GM23248 (cell line): Measurements from ENCODE around the gene HOTAIR. TPM values are rescaled to one million over a fixed set of nuclear protein-coding genes. Genes with fewer than 3 reads are reported as not detected.

Source experiments
- DNase-seq: peaks from one replicate; pipeline ENCODE4 v3.0.0-alpha.2; 2015
- H2AFZ ChIP-seq: fragments of 200-600 bp; sonication (generic); 2 replicates; pipeline ENCODE4 v1.6.1; 2016; ENCODE audit warnings: antibody characterized with exemption
- H3F3A ChIP-seq: fragments of 200-600 bp; sonication (generic); 2 replicates; pipeline ENCODE4 v1.6.1; 2016; ENCODE audit warnings: mild to moderate bottlenecking, antibody characterized with exemption, mixed run types; ENCODE audit not compliant: insufficient read depth
- H3K27ac ChIP-seq: fragments of 200-600 bp; sonication (generic); 2 replicates; pipeline ENCODE4 v1.5.1; 2016; ENCODE audit warnings: mild to moderate bottlenecking
- H3K27me3 ChIP-seq: fragments of 200-600 bp; sonication (generic); replicated peaks from 2 replicates; pipeline ENCODE4 v1.6.1; 2016; ENCODE audit warnings: mild to moderate bottlenecking; ENCODE audit not compliant: insufficient read depth
- H3K36me3 ChIP-seq: fragments of 200-600 bp; sonication (generic); 2 replicates; pipeline ENCODE4 v1.6.1; 2016; ENCODE audit warnings: low read depth, mild to moderate bottlenecking
- H3K4me1 ChIP-seq: fragments of 200-600 bp; sonication (generic); 2 replicates; pipeline ENCODE4 v1.6.1; 2016; ENCODE audit warnings: mild to moderate bottlenecking; ENCODE audit not compliant: insufficient read depth
- H3K4me2 ChIP-seq: fragments of 200-600 bp; sonication (generic); one replicate; pipeline ENCODE4 v1.6.1; 2016; ENCODE audit warnings: mild to moderate bottlenecking; ENCODE audit not compliant: unreplicated experiment
- H3K4me3 ChIP-seq: fragments of 200-600 bp; sonication (generic); 2 replicates; pipeline ENCODE4 v1.5.1; 2016; ENCODE audit warnings: mild to moderate bottlenecking
- H3K79me2 ChIP-seq: fragments of 200-600 bp; sonication (generic); 2 replicates; pipeline ENCODE4 v1.6.1; 2016; ENCODE audit warnings: mild to moderate bottlenecking; ENCODE audit not compliant: insufficient read depth
- H3K9ac ChIP-seq: fragments of 200-600 bp; sonication (generic); 2 replicates; pipeline ENCODE4 v1.6.1; 2016; ENCODE audit warnings: mild to moderate bottlenecking
- H3K9me2 ChIP-seq: fragments of 200-600 bp; sonication (generic); 2 replicates; pipeline ENCODE4 v1.6.1; 2016; ENCODE audit warnings: mixed run types, mild to moderate bottlenecking, moderate library complexity; ENCODE audit not compliant: insufficient read depth
- H3K9me3 ChIP-seq: fragments of 200-600 bp; sonication (generic); one replicate; pipeline ENCODE4 v1.6.1; 2017; ENCODE audit warnings: low read depth
- H4K20me1 ChIP-seq: fragments of 200-600 bp; sonication (generic); 2 replicates; pipeline ENCODE4 v1.6.0; 2016; ENCODE audit not compliant: insufficient read depth
- EZH2 ChIP-seq: fragments of 200-600 bp; sonication (generic); IDR thresholded peaks from 2 replicates; pipeline ENCODE4 v1.6.1; 2018; ENCODE audit warnings: antibody characterized with exemption, mild to moderate bottlenecking; ENCODE audit not compliant: insufficient read depth, poor library complexity, severe bottlenecking
- EZH2phosphoT487 ChIP-seq: fragments of 200-600 bp; sonication (generic); IDR thresholded peaks from 2 replicates; pipeline ENCODE4 v1.6.1; 2018; ENCODE audit warnings: antibody characterized with exemption, moderate library complexity, mild to moderate bottlenecking, low read depth; ENCODE audit not compliant: insufficient read depth
- WGBS, 2 experiments: methylation state at CpG; one replicate each; pipeline ENCODE4 v1.1.6; 2015 to 2017; ENCODE audit warnings: low lambda C conversion rate in 2 of 2, low coverage in 1 of 2; ENCODE audit errors: missing lambda C conversion rate in 2 of 2; 5-methylcytosine and 5-hydroxymethylcytosine counted together
- in situ Hi-C: fragments of 300-500 bp; cut with MboI; formaldehyde crosslinking; loops from 2 replicates; pipeline ENCODE4 v1.15.0; 2020
- polyA plus RNA-seq: library from polyadenylated mRNA; unstranded; fragments of >200 nt; fragmentation: Nextera tagmentation; extraction: Ambion mirVana; gene quantifications from 2 replicates; pipeline ENCODE4 v1.2.1, GENCODE V29; 2016
- total RNA-seq: library from RNA; depleted of rRNA; stranded (reverse); fragments of >200 nt; shearing (Covaris generic); gene quantifications from 2 replicates; pipeline ENCODE4 v1.2.3, GENCODE V29; 2014

Gene HOTAIR
- total and polyA plus RNA-seq, 2 experiments from 2014 or later: not detected

DNA sequence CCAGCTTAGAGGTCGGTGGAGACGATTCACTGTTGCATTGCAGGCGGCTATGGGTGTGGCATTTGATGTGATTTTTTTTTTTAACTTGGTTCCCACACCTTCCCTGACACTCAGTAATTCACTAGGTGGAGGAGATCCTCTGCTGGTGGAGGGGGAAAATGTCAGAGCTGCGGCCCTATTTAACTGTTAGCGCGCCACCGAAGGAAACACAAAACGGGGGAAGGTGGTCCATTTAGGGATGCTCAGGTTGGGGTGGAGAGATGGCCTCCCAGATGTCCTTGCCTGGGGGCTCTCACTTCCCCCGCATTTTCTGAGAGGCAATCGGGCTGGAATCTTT lies 24.3 kb downstream of the HOTAIR start:
- peaks cover 97% of the 10 kb centered on the region for H3K27me3 ChIP-seq

DNA sequence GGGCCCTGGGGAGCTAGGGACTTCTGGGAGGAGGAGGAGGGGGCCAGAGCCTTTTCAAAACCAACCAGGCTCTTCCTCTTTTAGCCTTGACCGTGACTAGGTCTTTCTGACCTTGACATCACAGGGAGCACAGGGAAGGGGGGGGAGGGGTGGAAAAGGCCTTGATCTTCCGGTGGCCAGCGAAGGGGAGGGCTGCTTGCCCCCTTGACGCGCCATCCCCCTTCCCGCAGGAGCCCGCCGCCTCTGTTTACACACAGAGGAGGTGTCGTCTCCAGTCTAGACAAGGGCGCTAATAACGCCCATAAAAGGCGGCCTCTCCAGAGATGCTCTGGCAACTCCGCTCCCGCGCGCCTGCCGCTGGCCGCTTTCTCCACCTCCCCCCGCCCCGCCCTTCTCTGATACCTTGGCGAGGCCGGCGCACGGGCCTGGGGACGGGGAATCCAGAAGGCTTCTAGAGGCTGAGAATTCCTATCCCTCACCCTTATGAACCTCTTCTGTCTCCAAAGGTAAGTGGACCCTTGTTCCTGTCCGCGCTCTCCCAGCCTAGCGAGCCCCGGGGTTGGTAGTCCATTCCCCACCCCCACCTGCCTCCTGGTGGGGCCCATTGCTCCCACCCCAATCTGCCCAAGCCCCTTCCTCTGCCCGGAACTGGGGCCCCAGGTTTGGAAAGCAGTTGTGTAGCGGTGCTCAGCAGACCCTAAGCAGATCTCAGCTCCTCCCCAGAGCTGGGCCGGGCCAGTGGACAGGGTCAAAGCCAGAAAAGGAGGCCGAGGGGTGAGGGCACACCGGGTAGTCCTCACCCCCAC lies 24.9 kb downstream of the HOTAIR start:
- 8 to 10% methylated on average over 28 to 34 of the region's 34 CpGs for WGBS, 2 experiments
- no peaks in the 10 kb centered on the region for H3K79me2 ChIP-seq
- H3K4me3 ChIP-seq: no peak overlapping the region
- peaks cover 97% of the 10 kb centered on the region for H3K27me3 ChIP-seq
- no peaks in the 10 kb centered on the region for H3K36me3 ChIP-seq
- DNase-seq: no peak
- no peaks in the 10 kb centered on the region for H3K4me1 ChIP-seq
- no peaks in the 10 kb centered on the region for H3K9me3 ChIP-seq
- no peaks in the 10 kb centered on the region for H4K20me1 ChIP-seq
- no peak overlapping the region for H3K27ac ChIP-seq
- TF ChIP-seq EZH2phosphoT487: no peak
- TF ChIP-seq EZH2: no peak
- no peak overlapping the region for H3K9ac ChIP-seq
- H3K4me2 ChIP-seq: no peak overlapping the region
- no peak overlapping the region for H2AFZ ChIP-seq
- in situ Hi-C loops: no loop called here
- H3F3A ChIP-seq: no peaks in the 10 kb centered on the region
- no peaks in the 10 kb centered on the region for H3K9me2 ChIP-seq

More for the DNA sequence above, 24.3 kb downstream of the HOTAIR start:
- no peaks in the 10 kb centered on the region for H3K4me1 ChIP-seq
- no peak for TF ChIP-seq EZH2phosphoT487
- peak; percentile 47 for TF ChIP-seq EZH2
- H2AFZ ChIP-seq: no peak overlapping the region
- H3K9me2 ChIP-seq: no peaks in the 10 kb centered on the region
- no peak overlapping the region for H3K4me3 ChIP-seq
- no peaks in the 10 kb centered on the region for H3K79me2 ChIP-seq
- no peak overlapping the region for H3K27ac ChIP-seq
- no peaks in the 10 kb centered on the region for H3K9me3 ChIP-seq
- H3K9ac ChIP-seq: no peak overlapping the region
- no peaks in the 10 kb centered on the region for H3K36me3 ChIP-seq
- H3K4me2 ChIP-seq: no peak overlapping the region
- no peak for DNase-seq
- 3 to 8% methylated on average over 10 of the region's 10 CpGs for WGBS, 2 experiments
- in situ Hi-C loops: no loop called here
- no peaks in the 10 kb centered on the region for H3F3A ChIP-seq
- H4K20me1 ChIP-seq: no peaks in the 10 kb centered on the region

DNA sequence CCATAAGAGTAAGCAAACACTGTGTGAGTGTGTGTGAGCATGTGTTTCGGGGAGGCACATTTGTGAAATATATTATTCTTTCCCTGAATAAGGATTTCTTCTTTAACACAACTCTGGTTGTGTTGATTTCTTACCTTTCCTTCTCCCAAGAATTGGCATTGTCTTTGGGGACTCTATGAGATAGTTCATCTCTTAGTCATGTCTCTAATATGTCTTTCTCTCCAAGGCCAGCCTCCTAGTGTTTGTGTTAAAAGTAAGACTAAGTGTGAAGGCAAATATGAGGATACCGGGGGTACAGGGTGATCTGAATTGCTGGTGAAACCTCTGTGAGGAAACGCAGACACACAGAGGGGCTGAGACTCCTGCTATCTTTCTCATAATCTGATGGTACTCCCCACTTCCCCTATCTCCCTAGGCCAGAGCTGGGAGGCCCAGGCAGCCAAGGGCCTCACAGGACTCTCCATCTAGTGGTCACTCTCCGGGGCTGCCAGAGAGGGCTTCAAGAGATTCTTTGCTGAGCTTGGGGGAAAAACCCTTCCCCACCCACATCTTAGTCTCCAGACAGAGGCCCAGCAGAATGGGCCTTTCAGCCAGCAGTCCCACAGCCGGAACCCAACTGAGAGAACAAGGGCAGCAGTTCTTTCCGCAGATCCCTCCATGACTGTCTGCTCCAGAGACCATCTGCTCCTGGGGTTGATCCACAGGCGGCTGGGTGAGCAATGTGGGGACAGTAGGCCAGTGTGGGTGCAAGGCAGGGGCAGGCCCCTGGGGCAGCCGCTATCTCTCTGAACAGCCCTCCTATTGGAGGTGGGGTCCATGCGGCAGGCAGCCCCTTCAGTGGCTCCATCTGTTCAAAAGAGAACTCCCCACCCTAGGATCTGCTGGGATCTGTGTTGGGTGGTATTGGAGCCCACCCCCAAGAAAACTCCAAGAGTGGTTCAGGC lies 25.8 kb downstream of the HOTAIR start:
- Histone ChIP-seq H3F3A (no peaks in the 10 kb centered on the region), H3K27ac (no peak overlapping the region), H3K79me2 (no peaks in the 10 kb centered on the region), H3K4me1 (no peaks in the 10 kb centered on the region), H3K4me2 (no peak overlapping the region), H3K9me3 (no peaks in the 10 kb centered on the region), H3K9ac (no peak overlapping the region), H2AFZ (no peak overlapping the region), H3K27me3 (peaks cover 97% of the 10 kb centered on the region), H3K9me2 (no peaks in the 10 kb centered on the region), H3K36me3 (no peaks in the 10 kb centered on the region), H4K20me1 (no peaks in the 10 kb centered on the region), H3K4me3 (no peak overlapping the region)
- DNase-seq: no peak
- TF ChIP-seq EZH2: no peak
- TF ChIP-seq EZH2phosphoT487: no peak
- in situ Hi-C loops: no loop called here
- 72 to 75% methylated on average over 9 of the region's 9 CpGs for WGBS, 2 experiments

DNA sequence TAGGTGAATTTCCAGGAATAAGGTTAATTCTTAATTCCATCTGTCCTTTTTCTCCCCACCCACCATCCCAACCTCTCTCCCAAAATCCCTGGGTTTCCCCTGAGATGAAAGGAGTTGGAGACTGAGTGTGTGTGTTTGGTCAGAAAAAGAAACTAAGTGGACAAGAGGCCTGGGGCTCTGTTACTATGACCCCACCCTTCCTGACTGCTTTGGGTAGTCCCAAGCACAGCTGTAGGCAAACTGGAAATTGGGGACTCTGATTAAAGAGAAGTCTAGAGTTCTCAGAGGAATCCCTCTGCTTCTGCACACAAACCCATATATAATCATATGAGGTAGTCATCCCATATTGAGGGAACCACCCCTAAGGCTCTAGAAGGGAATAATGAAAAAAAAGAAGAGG lies 27.0 kb downstream of the HOTAIR start:
- no peaks in the 10 kb centered on the region for H4K20me1 ChIP-seq
- no peak for TF ChIP-seq EZH2
- no peak for TF ChIP-seq EZH2phosphoT487
- in situ Hi-C loops: no loop called here
- H3F3A ChIP-seq: no peaks in the 10 kb centered on the region
- peaks cover 97% of the 10 kb centered on the region for H3K27me3 ChIP-seq
- no peak overlapping the region for H3K4me2 ChIP-seq
- no peak for DNase-seq
- no peaks in the 10 kb centered on the region for H3K36me3 ChIP-seq
- H3K9ac ChIP-seq: no peak overlapping the region
- no peak overlapping the region for H2AFZ ChIP-seq
- no peak overlapping the region for H3K4me3 ChIP-seq
- H3K79me2 ChIP-seq: no peaks in the 10 kb centered on the region
- H3K27ac ChIP-seq: no peak overlapping the region
- no peaks in the 10 kb centered on the region for H3K9me3 ChIP-seq
- H3K9me2 ChIP-seq: no peaks in the 10 kb centered on the region
- H3K4me1 ChIP-seq: no peaks in the 10 kb centered on the region
